Skeletal muscle satellite cell (primary cell): Measurements from ENCODE around the gene MRNIP.

Experiments
- H3K27me3 ChIP-seq: 2 replicates; pipeline ENCODE4 v1.7.0; 2013; ENCODE audit warnings: low read length; ENCODE audit not compliant: control insufficient read depth, insufficient read depth
- H3K36me3 ChIP-seq: 2 replicates; pipeline ENCODE4 v1.7.0; 2013; ENCODE audit warnings: mild to moderate bottlenecking, control low read depth, low read length; ENCODE audit not compliant: insufficient read depth
- H3K4me1 ChIP-seq: 2 replicates; pipeline ENCODE4 v1.7.0; 2013; ENCODE audit warnings: low read length; ENCODE audit not compliant: control insufficient read depth, insufficient read depth
- H3K4me2 ChIP-seq: 2 replicates; pipeline ENCODE4 v1.7.0; 2013; ENCODE audit warnings: mild to moderate bottlenecking, low read length
- H3K4me3 ChIP-seq: 2 replicates; pipeline ENCODE4 v1.7.0; 2013; ENCODE audit warnings: low read length
- H3K9ac ChIP-seq: 2 replicates; pipeline ENCODE4 v1.7.0; 2013; ENCODE audit warnings: mild to moderate bottlenecking, low read depth, low read length, moderate library complexity
- H3K9me3 ChIP-seq: replicated peaks from 2 replicates; pipeline ENCODE4 v1.7.0; 2013; ENCODE audit warnings: mild to moderate bottlenecking, control low read depth, low read length

MRNIP gene

GRCh38 chr5:179815491-179816249, 42.9 kb downstream of the MRNIP start:
- Histone ChIP-seq H3K9me3 (no peaks in the 10 kb centered on the region), H3K27me3 (no peaks in the 10 kb centered on the region), H3K4me3 (no peak overlapping the region), H3K4me1 (peaks cover 39% of the 10 kb centered on the region), H3K9ac (no peak overlapping the region), H3K4me2 (no peak overlapping the region), H3K36me3 (peaks cover 16% of the 10 kb centered on the region)

- Histone ChIP-seq H3K36me3 (peaks cover 16% of the 10 kb centered on the region), H3K4me3 (no peak overlapping the region), H3K9me3 (no peaks in the 10 kb centered on the region), H3K9ac (no peak overlapping the region), H3K27me3 (no peaks in the 10 kb centered on the region), H3K4me1 (peaks cover 24% of the 10 kb centered on the region), H3K4me2 (no peak overlapping the region)
Measured at GRCh38 chr5:179814090-179814489, 44.5 kb downstream of the MRNIP start.

GRCh38 chr5:179812997-179813607, 45.5 kb downstream of the MRNIP start:
- Histone ChIP-seq H3K4me3 (no peak overlapping the region), H3K4me1 (peaks cover 14% of the 10 kb centered on the region)

GRCh38 chr5:179812135-179812825, 46.3 kb downstream of the MRNIP start:
- Histone ChIP-seq H3K36me3 (peaks cover 16% of the 10 kb centered on the region), H3K27me3 (no peaks in the 10 kb centered on the region), H3K9ac (no peak overlapping the region), H3K4me1 (peaks cover 9% of the 10 kb centered on the region), H3K9me3 (no peaks in the 10 kb centered on the region), H3K4me2 (no peak overlapping the region), H3K4me3 (no peak overlapping the region)

More at GRCh38 chr5:179812997-179813607, 45.5 kb downstream of the MRNIP start:
- Histone ChIP-seq H3K36me3 (peaks cover 16% of the 10 kb centered on the region), H3K9ac (no peak overlapping the region), H3K4me2 (no peak overlapping the region), H3K9me3 (no peaks in the 10 kb centered on the region), H3K27me3 (no peaks in the 10 kb centered on the region)

GRCh38 chr5:179806250-179807048, 52.2 kb downstream of the MRNIP start, which contains the start of gene MGAT4B:
Gene MGAT4B (minus strand): TSS chr5:179806866. CDS start chr5:179806583, 283 bp downstream.
- Histone ChIP-seq H3K4me1 (peaks cover 36% of the 10 kb centered on the region), H3K36me3 (peaks cover 7% of the 10 kb centered on the region), H3K4me2 (peak within 1 kb of the TSS; percentile 99), H3K9me3 (no peaks in the 10 kb centered on the region), H3K4me3 (peak within 1 kb of the TSS; percentile 98), H3K27me3 (no peaks in the 10 kb centered on the region), H3K9ac (peak within 1 kb of the TSS; percentile 79)

- Histone ChIP-seq H3K4me1 (peaks cover 36% of the 10 kb centered on the region), H3K27me3 (no peaks in the 10 kb centered on the region), H3K36me3 (peaks cover 13% of the 10 kb centered on the region), H3K4me3 (peak overlapping the region; percentile 98), H3K9me3 (no peaks in the 10 kb centered on the region), H3K4me2 (peak overlapping the region; percentile 99), H3K9ac (peak overlapping the region; percentile 79)
Measured at GRCh38 chr5:179805529-179806249, 52.9 kb downstream of the MRNIP start.

GRCh38 chr5:179805070-179805528, 53.5 kb downstream of the MRNIP start:
- Histone ChIP-seq H3K4me2 (peak overlapping the region; percentile 99), H3K36me3 (peaks cover 19% of the 10 kb centered on the region), H3K9ac (peak overlapping the region; percentile 79), H3K4me3 (peak overlapping the region; percentile 98), H3K9me3 (no peaks in the 10 kb centered on the region), H3K4me1 (peaks cover 36% of the 10 kb centered on the region), H3K27me3 (no peaks in the 10 kb centered on the region)

GRCh38 chr5:179804555-179804947, 54.1 kb downstream of the MRNIP start:
- Histone ChIP-seq H3K9ac (peak overlapping the region; percentile 79), H3K4me1 (peaks cover 36% of the 10 kb centered on the region), H3K27me3 (no peaks in the 10 kb centered on the region), H3K4me2 (peak overlapping the region; percentile 99), H3K36me3 (peaks cover 25% of the 10 kb centered on the region), H3K9me3 (no peaks in the 10 kb centered on the region), H3K4me3 (peak overlapping the region; percentile 98)

- Histone ChIP-seq H3K27me3 (no peaks in the 10 kb centered on the region), H3K9ac (peak overlapping the region; percentile 79), H3K4me2 (peak overlapping the region; percentile 99), H3K36me3 (peaks cover 31% of the 10 kb centered on the region), H3K4me3 (peak overlapping the region; percentile 98), H3K9me3 (no peaks in the 10 kb centered on the region), H3K4me1 (peaks cover 36% of the 10 kb centered on the region)
Measured at GRCh38 chr5:179803651-179804554, 54.7 kb downstream of the MRNIP start.
